Activated gamma-delta T cell (primary cell): ENCODE results near the gene MYRF.

Experiments
- DNase-seq: peaks from one replicate; lab custom pipeline; 2025; lab: John Stamatoyannopoulos, UW
- total RNA-seq, 2 donors: gene quantifications; one replicate each; lab custom pipeline; 2026; lab: John Stamatoyannopoulos, UW

MYRF gene
- 2.4 to 18.2 reads per million in 2 donors for total RNA-seq

- DNase-seq = peak; percentile 57
Observed at GRCh38 chr11:61752117-61752924, at the start of gene MYRF. TSS of gene MYRF (plus strand) at chr11:61752636. CDS start at chr11:61752745, 109 bp downstream.

- DNase-seq = no peak
Observed at GRCh38 chr11:61702701-61703312, 49.6 kb upstream of the MYRF start.

GRCh38 chr11:61704838-61705237 lies 47.6 kb upstream of the MYRF start:
- no peak for DNase-seq

- DNase-seq = no peak
Observed at GRCh38 chr11:61706452-61707400, 45.7 kb upstream of the MYRF start.

GRCh38 chr11:61707574-61707973 lies 44.9 kb upstream of the MYRF start:
- DNase-seq = no peak

- DNase-seq = no peak
Observed at GRCh38 chr11:61709110-61709509, 43.3 kb upstream of the MYRF start.

- DNase-seq = no peak
Observed at GRCh38 chr11:61709572-61709971, 42.9 kb upstream of the MYRF start.

- DNase-seq = no peak
Observed at GRCh38 chr11:61710019-61710418, 42.4 kb upstream of the MYRF start.

- DNase-seq = no peak
Observed at GRCh38 chr11:61711037-61711436, 41.4 kb upstream of the MYRF start.

GRCh38 chr11:61711498-61711897 lies 40.9 kb upstream of the MYRF start:
- DNase-seq = no peak

GRCh38 chr11:61712314-61712713 lies 40.1 kb upstream of the MYRF start:
- no peak for DNase-seq

GRCh38 chr11:61712846-61713245 lies 39.6 kb upstream of the MYRF start:
- no peak for DNase-seq

GRCh38 chr11:61713464-61713863 lies 39.0 kb upstream of the MYRF start:
- DNase-seq = no peak

GRCh38 chr11:61713906-61714305 lies 38.5 kb upstream of the MYRF start:
- DNase-seq = no peak

- no peak for DNase-seq
Observed at GRCh38 chr11:61714316-61714715, 38.1 kb upstream of the MYRF start.

GRCh38 chr11:61714916-61715315 lies 37.5 kb upstream of the MYRF start:
- DNase-seq = no peak

GRCh38 chr11:61715867-61716266 lies 36.6 kb upstream of the MYRF start:
- no peak for DNase-seq

- no peak for DNase-seq
Observed at GRCh38 chr11:61716478-61717285, 35.8 kb upstream of the MYRF start.

GRCh38 chr11:61717286-61718033 lies 35.0 kb upstream of the MYRF start:
- DNase-seq = no peak

- DNase-seq = no peak
Observed at GRCh38 chr11:61718046-61718531, 34.3 kb upstream of the MYRF start.
